SK-N-SH (cell line): ENCODE data around the gene LMAN2.

Experiments used
- ELF1 ChIP-seq: IDR thresholded peaks from 2 replicates; pipeline ENCODE4 v1.4.0; 2012
- EP300 ChIP-seq, 2 experiments: IDR thresholded peaks; 2 replicates each; pipeline versions ENCODE4 v1.4.0 to v1.6.1; 2012; ENCODE audit warnings: borderline replicate concordance in 1 of 2, low read depth in 1 of 2, low read length in 1 of 2
- FOSL2 ChIP-seq: IDR thresholded peaks from 2 replicates; pipeline ENCODE4 v1.4.0; 2012; ENCODE audit warnings: low read depth, mild to moderate bottlenecking, moderate library complexity, borderline replicate concordance
- GABPA ChIP-seq: IDR thresholded peaks from 2 replicates; pipeline ENCODE4 v1.4.0; 2012; ENCODE audit warnings: low read depth, mild to moderate bottlenecking
- MXI1 ChIP-seq: IDR thresholded peaks from 2 replicates; pipeline ENCODE4 v1.6.1; 2012; ENCODE audit warnings: mild to moderate bottlenecking, low read depth, low read length, improper control_type of control experiment
- NFIC ChIP-seq: IDR thresholded peaks from 2 replicates; pipeline ENCODE4 v1.4.0; 2012; ENCODE audit warnings: borderline replicate concordance
- POLR2AphosphoS5 ChIP-seq: IDR thresholded peaks from 2 replicates; pipeline ENCODE4 v1.6.1; 2012; ENCODE audit warnings: low read depth, low read length
- TF ChIP-seq, protein P1 (sequence below): fragments of 200-600 bp; sonication (generic); IDR thresholded peaks from 2 replicates; pipeline ENCODE4 v1.6.1; 2017; ENCODE audit warnings: antibody characterized with exemption, mild to moderate bottlenecking, moderate library complexity
- TF ChIP-seq, protein P2 (sequence below): IDR thresholded peaks from 2 replicates; pipeline ENCODE4 v1.6.1; 2012; ENCODE audit warnings: mild to moderate bottlenecking, low read depth, low read length, moderate library complexity
- TF ChIP-seq, protein P3 (sequence below): fragments of 150-350 bp; IDR thresholded peaks from 2 replicates; pipeline ENCODE4 v1.6.1; 2017; ENCODE audit warnings: antibody characterized with exemption, low read length, low read depth, borderline replicate concordance
- TF ChIP-seq, protein P4 (sequence below): IDR thresholded peaks from 2 replicates; pipeline ENCODE4 v1.4.0; 2012; ENCODE audit warnings: low read depth, borderline replicate concordance

DNA sequence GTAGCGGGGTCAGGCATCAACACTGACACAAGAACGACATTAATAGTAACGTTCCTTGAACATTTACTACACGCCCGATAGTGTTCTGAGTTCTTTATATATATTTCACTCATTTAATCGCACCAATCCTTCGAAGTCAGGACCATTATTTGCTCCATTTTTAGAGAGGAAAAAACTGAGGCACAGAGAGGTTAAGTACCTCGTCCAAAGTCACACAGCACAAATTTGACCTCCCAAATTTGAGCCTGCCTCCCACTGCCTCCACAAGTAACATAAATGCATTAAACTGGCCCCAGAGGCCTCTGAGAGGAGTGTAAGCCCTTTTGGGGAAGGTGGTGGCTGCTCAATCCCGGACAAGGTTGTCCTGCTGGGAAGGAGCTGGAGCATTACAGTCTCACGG, 12.1 kb upstream of the LMAN2 start:
- TF ChIP-seq, protein P1, sequence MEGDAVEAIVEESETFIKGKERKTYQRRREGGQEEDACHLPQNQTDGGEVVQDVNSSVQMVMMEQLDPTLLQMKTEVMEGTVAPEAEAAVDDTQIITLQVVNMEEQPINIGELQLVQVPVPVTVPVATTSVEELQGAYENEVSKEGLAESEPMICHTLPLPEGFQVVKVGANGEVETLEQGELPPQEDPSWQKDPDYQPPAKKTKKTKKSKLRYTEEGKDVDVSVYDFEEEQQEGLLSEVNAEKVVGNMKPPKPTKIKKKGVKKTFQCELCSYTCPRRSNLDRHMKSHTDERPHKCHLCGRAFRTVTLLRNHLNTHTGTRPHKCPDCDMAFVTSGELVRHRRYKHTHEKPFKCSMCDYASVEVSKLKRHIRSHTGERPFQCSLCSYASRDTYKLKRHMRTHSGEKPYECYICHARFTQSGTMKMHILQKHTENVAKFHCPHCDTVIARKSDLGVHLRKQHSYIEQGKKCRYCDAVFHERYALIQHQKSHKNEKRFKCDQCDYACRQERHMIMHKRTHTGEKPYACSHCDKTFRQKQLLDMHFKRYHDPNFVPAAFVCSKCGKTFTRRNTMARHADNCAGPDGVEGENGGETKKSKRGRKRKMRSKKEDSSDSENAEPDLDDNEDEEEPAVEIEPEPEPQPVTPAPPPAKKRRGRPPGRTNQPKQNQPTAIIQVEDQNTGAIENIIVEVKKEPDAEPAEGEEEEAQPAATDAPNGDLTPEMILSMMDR = no peak
- TF ChIP-seq FOSL2 (no peak), ELF1 (no peak), MXI1 (no peak), POLR2AphosphoS5 (no peak), EP300 (IDR thresholded peaks at IDR 0.05; ENCODE audit: borderline replicate concordance in 1 of 2, low read depth in 1 of 2, low read length in 1 of 2) (no peak), GABPA (no peak), NFIC (no peak)
- TF ChIP-seq, protein P2, sequence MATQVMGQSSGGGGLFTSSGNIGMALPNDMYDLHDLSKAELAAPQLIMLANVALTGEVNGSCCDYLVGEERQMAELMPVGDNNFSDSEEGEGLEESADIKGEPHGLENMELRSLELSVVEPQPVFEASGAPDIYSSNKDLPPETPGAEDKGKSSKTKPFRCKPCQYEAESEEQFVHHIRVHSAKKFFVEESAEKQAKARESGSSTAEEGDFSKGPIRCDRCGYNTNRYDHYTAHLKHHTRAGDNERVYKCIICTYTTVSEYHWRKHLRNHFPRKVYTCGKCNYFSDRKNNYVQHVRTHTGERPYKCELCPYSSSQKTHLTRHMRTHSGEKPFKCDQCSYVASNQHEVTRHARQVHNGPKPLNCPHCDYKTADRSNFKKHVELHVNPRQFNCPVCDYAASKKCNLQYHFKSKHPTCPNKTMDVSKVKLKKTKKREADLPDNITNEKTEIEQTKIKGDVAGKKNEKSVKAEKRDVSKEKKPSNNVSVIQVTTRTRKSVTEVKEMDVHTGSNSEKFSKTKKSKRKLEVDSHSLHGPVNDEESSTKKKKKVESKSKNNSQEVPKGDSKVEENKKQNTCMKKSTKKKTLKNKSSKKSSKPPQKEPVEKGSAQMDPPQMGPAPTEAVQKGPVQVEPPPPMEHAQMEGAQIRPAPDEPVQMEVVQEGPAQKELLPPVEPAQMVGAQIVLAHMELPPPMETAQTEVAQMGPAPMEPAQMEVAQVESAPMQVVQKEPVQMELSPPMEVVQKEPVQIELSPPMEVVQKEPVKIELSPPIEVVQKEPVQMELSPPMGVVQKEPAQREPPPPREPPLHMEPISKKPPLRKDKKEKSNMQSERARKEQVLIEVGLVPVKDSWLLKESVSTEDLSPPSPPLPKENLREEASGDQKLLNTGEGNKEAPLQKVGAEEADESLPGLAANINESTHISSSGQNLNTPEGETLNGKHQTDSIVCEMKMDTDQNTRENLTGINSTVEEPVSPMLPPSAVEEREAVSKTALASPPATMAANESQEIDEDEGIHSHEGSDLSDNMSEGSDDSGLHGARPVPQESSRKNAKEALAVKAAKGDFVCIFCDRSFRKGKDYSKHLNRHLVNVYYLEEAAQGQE = no peak
- TF ChIP-seq, protein P3, sequence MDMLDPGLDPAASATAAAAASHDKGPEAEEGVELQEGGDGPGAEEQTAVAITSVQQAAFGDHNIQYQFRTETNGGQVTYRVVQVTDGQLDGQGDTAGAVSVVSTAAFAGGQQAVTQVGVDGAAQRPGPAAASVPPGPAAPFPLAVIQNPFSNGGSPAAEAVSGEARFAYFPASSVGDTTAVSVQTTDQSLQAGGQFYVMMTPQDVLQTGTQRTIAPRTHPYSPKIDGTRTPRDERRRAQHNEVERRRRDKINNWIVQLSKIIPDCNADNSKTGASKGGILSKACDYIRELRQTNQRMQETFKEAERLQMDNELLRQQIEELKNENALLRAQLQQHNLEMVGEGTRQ = no peak
- TF ChIP-seq, protein P4, sequence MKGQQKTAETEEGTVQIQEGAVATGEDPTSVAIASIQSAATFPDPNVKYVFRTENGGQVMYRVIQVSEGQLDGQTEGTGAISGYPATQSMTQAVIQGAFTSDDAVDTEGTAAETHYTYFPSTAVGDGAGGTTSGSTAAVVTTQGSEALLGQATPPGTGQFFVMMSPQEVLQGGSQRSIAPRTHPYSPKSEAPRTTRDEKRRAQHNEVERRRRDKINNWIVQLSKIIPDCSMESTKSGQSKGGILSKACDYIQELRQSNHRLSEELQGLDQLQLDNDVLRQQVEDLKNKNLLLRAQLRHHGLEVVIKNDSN = no peak
